Right ventricle myocardium superior (tissue), 1 donor: ENCODE results near the gene SUPT3H. TPM values are rescaled to one million over a fixed set of nuclear protein-coding genes. Genes with fewer than 3 reads are reported as not detected.
"Not testable (repeated sequence)": the region's sequence is repeated elsewhere in the genome, so short reads cannot be mapped to it uniquely, and the experiment has no call there.

Experiments used
- ATAC-seq: fragments of 200-7000 bp; cut with Tn5 transposase; one replicate; pipeline ENCODE4 v1.9.1; 2020; ENCODE audit warnings: mild to moderate bottlenecking; ENCODE audit not compliant: poor library complexity
- DNase-seq: peaks from one replicate; pipeline ENCODE4 v3.0.0-alpha.2; 2020
- intact Hi-C: fragments of 100-400 bp; cut with DNase I; formaldehyde crosslinking; loops from one replicate; pipeline ENCODE4 v1.11.2; 2022
- total RNA-seq: library from RNA; stranded (reverse); fragmentation: NEBNext Ultra II Directional; extraction: Animal tissue kit (Norgen Biotek cat#: 25700); gene quantifications from one replicate; pipeline ENCODE4 v1.2.1, GENCODE V29; 2021
- donor health status: DM: no; HTN: yes; CAD: no; lungs with severe emphysema.

SUPT3H gene
- total RNA-seq, 1 donor from 2014 or later = 3.4 TPM

- ATAC-seq (no peak), DNase-seq (no peak)
- intact Hi-C loops = no loop called here
Measured at GRCh38 chr6:45289751-45290514, 87.8 kb downstream of the SUPT3H start.

DNA sequence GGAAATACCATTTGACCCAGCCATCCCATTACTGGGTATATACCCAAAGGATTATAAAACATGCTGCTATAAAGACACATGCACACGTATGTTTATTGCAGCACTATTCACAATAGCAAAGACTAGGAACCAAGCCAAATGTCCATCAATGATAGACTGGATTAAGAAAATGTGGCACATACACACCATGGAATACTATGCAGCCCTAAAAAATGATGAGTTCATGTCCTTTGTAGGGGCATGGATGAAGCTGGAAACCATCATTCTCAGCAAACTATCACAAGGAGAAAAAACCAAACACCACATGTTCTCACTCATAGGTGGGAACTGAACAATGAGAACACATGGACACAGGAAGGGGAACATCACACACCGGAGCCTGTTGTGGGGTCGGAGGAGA, 91.0 kb downstream of the SUPT3H start:
- DNase-seq, intact Hi-C loops, ATAC-seq: not testable (repeated sequence)

- ATAC-seq (no peak), DNase-seq (no peak)
- intact Hi-C loops = no loop called here
Measured at GRCh38 chr6:45278367-45278766, 99.4 kb downstream of the SUPT3H start.

DNA sequence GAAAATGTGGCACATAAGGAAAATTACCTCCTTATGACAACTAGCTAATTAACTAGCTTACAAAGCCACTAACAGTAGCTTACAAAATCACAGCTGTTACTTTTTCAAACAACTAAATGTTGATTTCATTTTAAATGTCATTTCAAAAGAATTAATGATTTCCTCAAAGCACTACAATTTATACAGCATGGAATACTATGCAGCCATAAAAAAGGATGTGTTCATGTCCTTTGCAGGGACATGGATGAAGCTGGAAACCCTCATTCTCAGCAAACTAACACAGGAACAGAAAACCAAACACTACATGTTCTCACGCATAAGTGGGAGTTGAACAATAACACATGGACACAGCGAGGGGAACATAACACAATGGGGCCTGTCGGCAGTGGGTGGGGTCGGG, 100.0 kb downstream of the SUPT3H start:
- intact Hi-C loops, DNase-seq, ATAC-seq: not testable (repeated sequence)

DNA sequence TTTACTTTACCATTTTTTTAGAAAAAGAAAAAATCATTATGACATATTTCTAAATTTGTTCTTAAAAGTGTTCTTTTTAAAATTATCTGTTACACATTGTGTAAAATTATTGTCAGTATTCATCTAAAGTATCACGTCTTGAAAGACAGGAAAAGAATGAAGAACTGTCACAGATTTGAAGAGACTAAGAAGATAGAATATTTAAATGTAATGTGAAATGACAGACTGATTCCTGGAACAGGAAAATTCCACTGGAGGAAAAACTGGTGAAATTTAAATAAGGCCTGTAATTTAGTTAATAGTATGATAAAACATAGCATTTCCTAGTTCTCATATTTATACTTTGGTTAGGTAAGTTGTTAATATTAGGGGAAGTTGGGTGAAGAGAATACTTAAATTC, 102.4 kb downstream of the SUPT3H start:
- intact Hi-C loops = no loop called here
- no peak for DNase-seq
- no peak for ATAC-seq

- intact Hi-C loops = no loop called here
- DNase-seq (no peak), ATAC-seq (no peak)
Measured at GRCh38 chr6:45272626-45273025, 105.1 kb downstream of the SUPT3H start.

DNA sequence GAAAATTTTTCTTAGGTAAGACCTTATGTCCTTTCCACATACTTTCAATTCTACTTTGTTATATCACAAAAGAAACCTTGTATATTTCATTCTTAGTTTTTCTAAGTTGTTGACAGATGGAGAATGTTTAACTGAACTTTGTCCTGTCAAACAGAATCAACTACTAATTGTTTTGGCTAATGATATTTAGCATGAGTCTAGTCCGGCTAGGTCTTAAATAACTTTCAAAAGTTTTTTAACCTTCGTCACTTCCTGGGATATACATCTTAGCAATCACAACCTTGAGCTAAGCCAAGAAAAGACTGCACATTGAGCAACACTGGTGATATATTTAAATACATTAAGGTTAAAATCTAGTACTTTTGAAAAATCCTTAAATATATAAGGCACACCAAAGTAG, 112.5 kb downstream of the SUPT3H start:
- no peak for ATAC-seq
- intact Hi-C loops = no loop called here
- no peak for DNase-seq

DNA sequence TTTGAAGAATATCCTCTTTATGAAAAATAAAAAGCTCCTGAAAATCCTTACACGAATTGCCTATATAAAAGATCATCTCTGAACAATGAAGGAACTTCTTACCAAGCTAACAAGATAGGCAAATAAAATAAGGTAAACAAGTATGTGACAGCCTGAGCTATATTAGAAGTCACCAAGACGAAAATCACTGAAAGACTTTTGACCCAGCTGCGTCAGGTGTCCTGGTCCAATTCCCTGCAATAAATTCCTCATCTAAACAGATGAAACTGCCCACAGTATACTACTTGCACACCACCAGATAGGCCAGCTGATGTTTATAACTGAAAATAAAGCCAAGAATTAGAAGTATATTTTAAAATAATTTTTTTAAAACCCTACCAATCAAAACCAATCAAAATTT, 117.0 kb downstream of the SUPT3H start:
- intact Hi-C loops = no loop called here
- DNase-seq (no peak), ATAC-seq (no peak)

DNA sequence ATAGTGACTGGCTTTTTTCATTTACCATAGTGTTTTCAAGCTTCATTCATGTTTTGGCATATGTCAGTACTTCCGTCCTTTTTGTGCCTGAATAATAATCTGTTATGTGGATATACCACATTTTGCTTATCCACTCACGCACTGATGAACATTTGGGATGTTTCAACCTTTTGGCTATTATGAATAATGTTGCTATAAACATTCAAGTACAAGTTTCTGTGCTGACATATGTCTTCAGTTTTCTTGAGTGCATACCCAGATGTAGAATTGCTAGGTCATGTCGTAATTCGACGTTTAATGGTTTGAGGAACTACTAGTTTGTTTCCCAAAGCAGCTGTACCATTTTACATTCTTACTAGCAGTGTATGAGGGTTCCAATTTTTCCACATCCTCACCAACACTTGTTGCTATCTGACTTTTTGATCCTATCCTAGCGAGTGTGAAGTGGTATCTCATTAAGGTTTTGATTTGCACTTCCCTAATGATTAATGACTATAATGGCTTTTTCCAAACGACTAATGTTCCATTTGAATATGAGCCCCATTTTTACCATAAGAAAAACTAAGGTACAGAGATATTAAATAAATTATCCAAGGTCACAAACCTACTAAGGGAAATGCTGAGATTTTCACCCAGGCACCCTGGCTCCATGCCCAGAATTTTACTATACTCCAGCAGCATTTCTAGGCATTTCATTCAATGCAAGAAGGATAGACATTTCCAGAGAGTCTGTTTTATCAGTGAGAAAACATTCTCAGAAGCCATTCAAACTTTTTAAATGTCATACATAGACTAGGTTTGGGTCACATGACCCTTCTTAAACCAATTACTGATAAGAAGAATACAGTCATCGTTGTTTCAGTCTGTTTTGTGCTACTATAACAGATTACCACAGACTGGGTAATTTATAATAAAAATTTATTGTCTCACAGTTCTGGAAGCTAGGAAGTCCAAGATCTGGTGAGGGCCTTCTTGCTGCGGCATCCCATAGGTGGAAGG, 120.7 kb downstream of the SUPT3H start:
- DNase-seq (no peak), ATAC-seq (no peak)
- intact Hi-C loops = no loop called here

GRCh38 chr6:45255434-45255833, 122.3 kb downstream of the SUPT3H start:
- ATAC-seq = no peak
- intact Hi-C loops = no loop called here
- no peak for DNase-seq

GRCh38 chr6:45254253-45254652, 123.5 kb downstream of the SUPT3H start:
- intact Hi-C loops = no loop called here
- ATAC-seq (no peak), DNase-seq (no peak)

DNA sequence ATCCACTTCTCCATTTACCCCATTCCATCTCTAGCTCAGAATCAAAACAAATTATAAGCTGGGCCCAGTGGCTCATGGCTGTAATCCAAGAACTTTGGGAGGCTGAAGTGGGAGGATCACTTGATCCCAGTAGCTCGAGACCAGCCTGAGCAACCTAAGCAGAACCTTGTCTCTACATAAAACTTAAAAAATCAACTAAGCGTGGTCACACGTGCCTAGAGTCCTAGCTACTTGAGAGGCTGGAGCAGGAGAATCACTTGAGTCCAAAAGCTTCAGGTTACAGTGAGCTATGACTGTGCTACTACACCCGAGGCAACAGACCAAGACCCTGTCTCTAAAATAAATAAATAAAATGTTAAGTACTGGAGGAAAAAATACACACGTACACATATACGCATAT, 124.3 kb downstream of the SUPT3H start:
- DNase-seq = no peak
- no peak for ATAC-seq
- intact Hi-C loops = no loop called here

- no peak for ATAC-seq
- intact Hi-C loops = no loop called here
- DNase-seq = no peak
Measured at GRCh38 chr6:45231660-45232059, 146.1 kb downstream of the SUPT3H start.

DNA sequence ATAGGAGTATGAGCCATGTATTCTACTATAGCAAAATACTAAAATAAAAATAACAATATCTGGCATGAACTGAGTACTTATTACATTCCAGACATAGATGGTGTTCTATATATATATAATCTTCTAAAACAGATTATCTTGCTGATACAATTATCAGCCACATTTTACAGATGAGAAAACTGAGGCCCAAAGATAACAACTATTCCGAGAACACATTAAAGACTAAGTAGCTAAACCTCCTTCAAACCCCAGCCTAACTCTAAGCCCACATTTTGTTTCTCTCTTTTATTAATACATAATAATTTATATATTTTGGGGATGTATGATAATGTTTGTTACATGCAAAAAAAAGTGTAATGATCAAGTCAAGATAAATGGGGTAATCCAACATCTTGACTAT, 148.3 kb downstream of the SUPT3H start:
- DNase-seq (no peak), ATAC-seq (no peak)
- intact Hi-C loops = no loop called here

GRCh38 chr6:45226081-45226480, 151.7 kb downstream of the SUPT3H start:
- intact Hi-C loops = no loop called here
- DNase-seq (no peak), ATAC-seq (no peak)

- intact Hi-C loops = no loop called here
- ATAC-seq = no peak
- DNase-seq = no peak
Measured at GRCh38 chr6:45222380-45222779, 155.4 kb downstream of the SUPT3H start.

- DNase-seq = no peak
- no peak for ATAC-seq
- intact Hi-C loops = no loop called here
Measured at GRCh38 chr6:45215759-45216158, 162.0 kb downstream of the SUPT3H start.

- ATAC-seq (no peak), DNase-seq (no peak)
Measured at GRCh38 chr6:45212976-45213375, 164.8 kb downstream of the SUPT3H start.

GRCh38 chr6:45209762-45210161, 168.0 kb downstream of the SUPT3H start:
- intact Hi-C loops = no loop called here
- no peak for ATAC-seq
- DNase-seq = no peak

More at GRCh38 chr6:45212976-45213375, 164.8 kb downstream of the SUPT3H start:
- intact Hi-C loops = no loop called here
